ENCODE data around the gene MAP3K7.

MAP3K7 gene

DNA sequence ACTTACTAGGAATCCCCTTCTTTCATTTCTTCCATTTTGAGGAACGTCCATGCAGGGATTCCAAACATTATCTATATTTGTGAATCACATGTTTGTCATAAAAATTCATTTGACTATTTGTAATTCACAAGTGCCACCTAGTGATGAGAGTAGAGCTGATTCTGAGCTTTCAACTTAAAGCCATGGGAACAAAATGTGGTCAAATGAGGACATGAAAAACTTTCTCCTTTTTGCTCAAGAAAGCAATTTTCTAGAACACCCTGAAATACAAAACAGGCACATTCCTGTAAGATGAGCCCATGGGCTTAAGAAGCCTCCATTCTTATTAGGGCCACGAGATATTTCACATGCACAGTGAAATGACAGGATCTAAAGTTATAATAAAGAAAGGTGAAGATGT, 12.3 kb downstream of the MAP3K7 start:
- TF ChIP-seq, protein P1, sequence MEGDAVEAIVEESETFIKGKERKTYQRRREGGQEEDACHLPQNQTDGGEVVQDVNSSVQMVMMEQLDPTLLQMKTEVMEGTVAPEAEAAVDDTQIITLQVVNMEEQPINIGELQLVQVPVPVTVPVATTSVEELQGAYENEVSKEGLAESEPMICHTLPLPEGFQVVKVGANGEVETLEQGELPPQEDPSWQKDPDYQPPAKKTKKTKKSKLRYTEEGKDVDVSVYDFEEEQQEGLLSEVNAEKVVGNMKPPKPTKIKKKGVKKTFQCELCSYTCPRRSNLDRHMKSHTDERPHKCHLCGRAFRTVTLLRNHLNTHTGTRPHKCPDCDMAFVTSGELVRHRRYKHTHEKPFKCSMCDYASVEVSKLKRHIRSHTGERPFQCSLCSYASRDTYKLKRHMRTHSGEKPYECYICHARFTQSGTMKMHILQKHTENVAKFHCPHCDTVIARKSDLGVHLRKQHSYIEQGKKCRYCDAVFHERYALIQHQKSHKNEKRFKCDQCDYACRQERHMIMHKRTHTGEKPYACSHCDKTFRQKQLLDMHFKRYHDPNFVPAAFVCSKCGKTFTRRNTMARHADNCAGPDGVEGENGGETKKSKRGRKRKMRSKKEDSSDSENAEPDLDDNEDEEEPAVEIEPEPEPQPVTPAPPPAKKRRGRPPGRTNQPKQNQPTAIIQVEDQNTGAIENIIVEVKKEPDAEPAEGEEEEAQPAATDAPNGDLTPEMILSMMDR (conservative IDR thresholded peaks at IDR 0.05; ENCODE audit: low read length) = peak; percentile 55
- no peak for TF ChIP-seq EZH2phosphoT487 (IDR thresholded peaks at IDR 0.05; ENCODE audit: borderline replicate concordance)
- Histone ChIP-seq H3K4me1 (ENCODE audit: insufficient read depth, low read length, poor library complexity, severe bottlenecking) (no peaks in the 10 kb centered on the region), H3K36me3 (ENCODE audit: insufficient read depth, low read length) (0 out of 2 replicates have a peak, but pooled peaks cover under 1% of the 10 kb centered on the region), H3K4me2 (ENCODE audit: low read depth, low read length, poor library complexity, severe bottlenecking) (no peak overlapping the region), H3F3A (ENCODE audit: low read depth) (no peaks in the 10 kb centered on the region), H3K9me2 (replicated peaks; ENCODE audit: low read depth, low read length) (no peaks in the 10 kb centered on the region), H3K27me3 (ENCODE audit: insufficient read depth, low read length, poor library complexity, severe bottlenecking) (no peaks in the 10 kb centered on the region), H4K20me1 (ENCODE audit: insufficient read depth, low read length, poor library complexity, severe bottlenecking) (peaks cover 8% of the 10 kb centered on the region), H2AFZ (ENCODE audit: low read length) (no peak overlapping the region), H3K9me3 (ENCODE audit: insufficient read depth, low read depth, low read length) (no peaks in the 10 kb centered on the region), H3K4me3 (ENCODE audit: low read length, poor library complexity, severe bottlenecking) (no peak overlapping the region), H3K79me2 (ENCODE audit: insufficient read depth, low read length) (peaks cover 49% of the 10 kb centered on the region), H3K9ac (ENCODE audit: low read depth, low read length, poor library complexity, severe bottlenecking) (no peak overlapping the region)

DNA sequence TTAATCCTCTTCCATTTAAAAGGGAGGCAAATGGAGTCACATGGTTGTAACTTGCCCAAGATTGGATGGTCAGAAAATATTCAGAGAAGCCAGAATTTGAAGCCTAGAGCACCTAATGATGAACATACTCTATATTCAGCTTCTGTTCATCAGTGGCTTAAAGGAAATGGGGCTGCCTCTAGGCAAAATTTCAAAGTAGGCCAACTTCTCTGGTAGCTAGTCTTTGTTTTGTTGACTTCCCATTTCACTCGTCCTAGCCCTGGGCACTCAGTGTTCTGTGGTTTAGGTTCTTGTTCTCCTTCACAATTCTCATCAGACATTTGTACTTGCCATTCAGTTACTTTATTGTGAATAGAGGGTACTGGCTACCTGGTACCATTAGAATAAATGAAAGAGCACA, 13.2 kb downstream of the MAP3K7 start:
- TF ChIP-seq, protein P1 (conservative IDR thresholded peaks at IDR 0.05; ENCODE audit: low read length) = no peak
- TF ChIP-seq EZH2phosphoT487 (IDR thresholded peaks at IDR 0.05; ENCODE audit: borderline replicate concordance) = no peak
- H4K20me1 ChIP-seq (ENCODE audit: insufficient read depth, low read length, poor library complexity, severe bottlenecking) = peaks cover 3% of the 10 kb centered on the region
- H2AFZ ChIP-seq (ENCODE audit: low read length) = no peak overlapping the region
- no peaks in the 10 kb centered on the region for H3K9me3 ChIP-seq (ENCODE audit: insufficient read depth, low read depth, low read length)
- H3K79me2 ChIP-seq (ENCODE audit: insufficient read depth, low read length) = peaks cover 40% of the 10 kb centered on the region; the same call in 1 of the 2 replicates
- no peaks in the 10 kb centered on the region for H3K9me2 ChIP-seq (replicated peaks; ENCODE audit: low read depth, low read length)
- H3K36me3 ChIP-seq (ENCODE audit: insufficient read depth, low read length) = peaks cover 11% of the 10 kb centered on the region; the same call in 1 of the 2 replicates
- no peak overlapping the region for H3K4me2 ChIP-seq (ENCODE audit: low read depth, low read length, poor library complexity, severe bottlenecking)
- H3F3A ChIP-seq (ENCODE audit: low read depth) = no peaks in the 10 kb centered on the region
- H3K4me1 ChIP-seq (ENCODE audit: insufficient read depth, low read length, poor library complexity, severe bottlenecking) = no peaks in the 10 kb centered on the region
- H3K4me3 ChIP-seq (ENCODE audit: low read length, poor library complexity, severe bottlenecking) = no peak overlapping the region
- H3K27me3 ChIP-seq (ENCODE audit: insufficient read depth, low read length, poor library complexity, severe bottlenecking) = no peaks in the 10 kb centered on the region
- no peak overlapping the region for H3K9ac ChIP-seq (ENCODE audit: low read depth, low read length, poor library complexity, severe bottlenecking)

DNA sequence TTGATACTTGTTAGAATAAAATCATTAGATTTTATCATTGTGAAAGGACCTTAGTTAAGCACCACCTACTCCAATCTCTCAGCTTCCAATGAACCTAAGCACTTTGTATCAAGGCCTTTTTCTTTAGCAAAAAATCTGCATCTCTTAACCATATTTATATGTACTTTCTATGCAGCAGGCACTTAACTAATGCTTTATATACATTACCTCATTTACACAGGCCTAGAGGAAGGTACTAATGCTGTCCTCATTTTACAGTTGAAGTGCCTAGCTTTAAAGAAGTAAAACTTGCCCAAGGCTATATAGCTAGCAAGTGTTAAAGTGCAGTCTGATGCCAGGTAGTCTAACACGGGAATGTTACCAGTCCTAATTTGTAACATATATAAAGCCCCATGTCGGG, 14.0 kb downstream of the MAP3K7 start:
- Histone ChIP-seq H2AFZ (ENCODE audit: low read length) (no peak overlapping the region), H3K36me3 (ENCODE audit: insufficient read depth, low read length) (peaks cover 16% of the 10 kb centered on the region; the same call in 1 of the 2 replicates), H3K4me2 (ENCODE audit: low read depth, low read length, poor library complexity, severe bottlenecking) (no peak overlapping the region), H3K4me1 (ENCODE audit: insufficient read depth, low read length, poor library complexity, severe bottlenecking) (no peaks in the 10 kb centered on the region), H3F3A (ENCODE audit: low read depth) (no peaks in the 10 kb centered on the region), H4K20me1 (ENCODE audit: insufficient read depth, low read length, poor library complexity, severe bottlenecking) (peaks cover 3% of the 10 kb centered on the region), H3K79me2 (ENCODE audit: insufficient read depth, low read length) (peaks cover 32% of the 10 kb centered on the region; the same call in 1 of the 2 replicates), H3K4me3 (ENCODE audit: low read length, poor library complexity, severe bottlenecking) (no peak overlapping the region), H3K9me3 (ENCODE audit: insufficient read depth, low read depth, low read length) (no peaks in the 10 kb centered on the region), H3K9me2 (replicated peaks; ENCODE audit: low read depth, low read length) (no peaks in the 10 kb centered on the region), H3K27me3 (ENCODE audit: insufficient read depth, low read length, poor library complexity, severe bottlenecking) (no peaks in the 10 kb centered on the region), H3K9ac (ENCODE audit: low read depth, low read length, poor library complexity, severe bottlenecking) (no peak overlapping the region)
- no peak for TF ChIP-seq EZH2phosphoT487 (IDR thresholded peaks at IDR 0.05; ENCODE audit: borderline replicate concordance)
- TF ChIP-seq, protein P1 (conservative IDR thresholded peaks at IDR 0.05; ENCODE audit: low read length) = no peak
